ENCODE data around the gene PSMB7. TPM values are rescaled to one million over a fixed set of nuclear protein-coding genes. Genes with fewer than 3 reads are reported as not detected.

PSMB7 gene
- total RNA-seq, 2 donors from 2014 or later = 91.4 to 149 TPM

DNA sequence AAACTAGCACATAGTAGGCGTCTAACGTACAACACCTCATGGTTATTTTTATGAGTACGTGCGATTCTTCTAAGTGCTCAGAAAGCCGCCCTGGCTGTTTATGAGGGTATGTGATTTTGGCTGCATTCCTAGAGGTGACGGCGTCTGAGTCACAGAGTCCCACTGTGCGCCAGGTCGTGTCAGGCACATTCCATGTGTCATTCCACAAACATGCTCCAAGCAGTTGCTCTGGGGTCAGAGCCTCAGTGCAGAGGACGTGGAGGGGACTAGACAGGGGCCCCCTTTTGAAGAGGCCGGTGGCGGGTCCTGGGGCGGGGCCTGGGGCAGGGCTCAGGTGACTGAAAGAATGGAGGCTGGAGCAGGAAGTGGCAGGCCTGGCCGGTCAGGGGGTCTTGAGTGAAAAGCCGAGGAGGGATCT is 105.6 kb downstream of the PSMB7 start:
- ATAC-seq (ENCODE audit: insufficient number of reproducible peaks, low FRiP score, low read depth) = peak; percentile 93
- Histone ChIP-seq H3K27ac (peak overlapping the region; percentile 41 to 61), H3K36me3 (peaks cover 18% of the 10 kb centered on the region), H3K4me1 (ENCODE audit: control insufficient read depth in 1 of 2, low read depth in 2 of 2) (peaks cover 0 to 16% of the 10 kb centered on the region in 2 donors), H3K9me3 (no peaks in the 10 kb centered on the region), H3K27me3 (replicated peaks; ENCODE audit: insufficient read depth) (no peaks in the 10 kb centered on the region), H3K4me3 (no peak overlapping the region)
- DNase-seq (ENCODE audit: low spot score) = peak; percentile 71
- TF ChIP-seq, protein P1, sequence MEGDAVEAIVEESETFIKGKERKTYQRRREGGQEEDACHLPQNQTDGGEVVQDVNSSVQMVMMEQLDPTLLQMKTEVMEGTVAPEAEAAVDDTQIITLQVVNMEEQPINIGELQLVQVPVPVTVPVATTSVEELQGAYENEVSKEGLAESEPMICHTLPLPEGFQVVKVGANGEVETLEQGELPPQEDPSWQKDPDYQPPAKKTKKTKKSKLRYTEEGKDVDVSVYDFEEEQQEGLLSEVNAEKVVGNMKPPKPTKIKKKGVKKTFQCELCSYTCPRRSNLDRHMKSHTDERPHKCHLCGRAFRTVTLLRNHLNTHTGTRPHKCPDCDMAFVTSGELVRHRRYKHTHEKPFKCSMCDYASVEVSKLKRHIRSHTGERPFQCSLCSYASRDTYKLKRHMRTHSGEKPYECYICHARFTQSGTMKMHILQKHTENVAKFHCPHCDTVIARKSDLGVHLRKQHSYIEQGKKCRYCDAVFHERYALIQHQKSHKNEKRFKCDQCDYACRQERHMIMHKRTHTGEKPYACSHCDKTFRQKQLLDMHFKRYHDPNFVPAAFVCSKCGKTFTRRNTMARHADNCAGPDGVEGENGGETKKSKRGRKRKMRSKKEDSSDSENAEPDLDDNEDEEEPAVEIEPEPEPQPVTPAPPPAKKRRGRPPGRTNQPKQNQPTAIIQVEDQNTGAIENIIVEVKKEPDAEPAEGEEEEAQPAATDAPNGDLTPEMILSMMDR (IDR thresholded peaks at IDR 0.05) = no peak

- Histone ChIP-seq H3K4me1 (ENCODE audit: control insufficient read depth in 1 of 2, low read depth in 2 of 2) (peaks cover 0 to 16% of the 10 kb centered on the region in 2 donors), H3K27me3 (replicated peaks; ENCODE audit: insufficient read depth) (no peaks in the 10 kb centered on the region), H3K4me3 (no peak overlapping the region), H3K36me3 (peaks cover 13% of the 10 kb centered on the region), H3K27ac (peak overlapping the region; percentile 10 to 61), H3K9me3 (no peaks in the 10 kb centered on the region)
- TF ChIP-seq, protein P1 (IDR thresholded peaks at IDR 0.05) = no peak
- DNase-seq (ENCODE audit: low spot score) (no peak), ATAC-seq (ENCODE audit: insufficient number of reproducible peaks, low FRiP score, low read depth) (no peak)
Observed at GRCh38 chr9:124308606-124309491, 106.4 kb downstream of the PSMB7 start.

DNA sequence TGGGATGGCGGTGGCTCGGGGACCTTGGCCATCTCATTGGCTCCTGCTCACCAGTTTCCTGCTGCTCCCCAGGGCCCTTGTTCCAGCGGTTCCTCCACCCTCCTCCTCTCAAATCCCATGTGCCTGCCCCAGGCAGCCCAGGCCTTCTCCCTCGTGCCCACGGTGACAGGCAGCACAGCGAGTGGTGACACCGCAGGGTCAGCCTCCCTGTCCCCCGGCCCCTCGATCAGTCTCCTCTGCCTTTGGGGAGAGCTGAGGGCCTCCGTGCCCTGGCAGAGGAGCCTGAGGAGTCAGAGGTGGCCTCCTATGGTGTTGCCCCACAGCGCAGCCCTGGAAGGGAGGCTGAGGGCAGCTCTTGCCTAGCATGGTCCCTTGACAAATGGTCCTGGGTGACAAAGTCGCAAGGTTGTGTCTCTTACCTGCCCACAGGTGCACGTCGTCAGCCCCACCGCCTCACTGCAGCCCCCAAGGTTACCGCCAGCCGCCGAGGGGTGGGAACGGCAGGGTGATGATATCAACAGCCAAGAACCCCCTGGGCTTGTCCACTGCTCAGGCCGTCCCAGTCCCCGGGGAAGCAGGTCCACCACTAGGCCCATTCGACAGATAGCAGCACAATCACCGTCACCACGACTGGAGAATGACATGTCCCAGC is 107.7 kb downstream of the PSMB7 start:
- H3K9me3 ChIP-seq = no peaks in the 10 kb centered on the region
- H3K4me1 ChIP-seq (ENCODE audit: control insufficient read depth in 1 of 2, low read depth in 2 of 2) = peaks cover 0 to 16% of the 10 kb centered on the region in 2 donors
- H3K27ac ChIP-seq = no peak overlapping the region
- H3K4me3 ChIP-seq = no peak overlapping the region
- DNase-seq (ENCODE audit: low spot score) (no peak), ATAC-seq (ENCODE audit: insufficient number of reproducible peaks, low FRiP score, low read depth) (no peak)
- TF ChIP-seq, protein P1 (IDR thresholded peaks at IDR 0.05) = no peak
- H3K27me3 ChIP-seq (replicated peaks; ENCODE audit: insufficient read depth) = no peaks in the 10 kb centered on the region
- H3K36me3 ChIP-seq = peaks cover 8% of the 10 kb centered on the region

- Histone ChIP-seq H3K36me3 (peaks cover 6% of the 10 kb centered on the region), H3K4me1 (ENCODE audit: control insufficient read depth in 1 of 2, low read depth in 2 of 2) (peaks cover 0 to 16% of the 10 kb centered on the region in 2 donors), H3K9me3 (no peaks in the 10 kb centered on the region), H3K4me3 (no peak overlapping the region), H3K27me3 (replicated peaks; ENCODE audit: insufficient read depth) (no peaks in the 10 kb centered on the region), H3K27ac (peak overlapping the region in 1 of 2 donors; percentile 27)
- TF ChIP-seq, protein P1 (IDR thresholded peaks at IDR 0.05) = no peak
- ATAC-seq (ENCODE audit: insufficient number of reproducible peaks, low FRiP score, low read depth) (no peak), DNase-seq (ENCODE audit: low spot score) (no peak)
Observed at GRCh38 chr9:124306098-124306735, 109.0 kb downstream of the PSMB7 start.

GRCh38 chr9:124304285-124304684 is 111.0 kb downstream of the PSMB7 start:
- Histone ChIP-seq H3K27ac (no peak overlapping the region), H3K4me3 (no peak overlapping the region), H3K9me3 (no peaks in the 10 kb centered on the region), H3K4me1 (ENCODE audit: control insufficient read depth in 1 of 2, low read depth in 2 of 2) (peaks cover 0 to 11% of the 10 kb centered on the region in 2 donors), H3K36me3 (peaks cover 6% of the 10 kb centered on the region), H3K27me3 (replicated peaks; ENCODE audit: insufficient read depth) (no peaks in the 10 kb centered on the region)
- no peak for DNase-seq (ENCODE audit: low spot score)
- no peak for ATAC-seq (ENCODE audit: insufficient number of reproducible peaks, low FRiP score, low read depth)
- TF ChIP-seq, protein P1 (IDR thresholded peaks at IDR 0.05) = no peak

Measured in thoracic aorta (tissue), 2 donors.